Measurements from ENCODE around the gene MCRS1.

MCRS1 gene

GRCh38 chr12:49565406-49566265 lies 2.3 kb downstream of the MCRS1 start:
- FAIRE-seq: no peak
- DNase-seq (ENCODE audit: insufficient read length, low spot score): no peak
- TF ChIP-seq TAF1 (IDR thresholded peaks at IDR 0.05; ENCODE audit: low read depth, low read length) (no peak), PAX5 (IDR thresholded peaks at IDR 0.05; ENCODE audit: insufficient read depth, low read length, severe bottlenecking) (no peak), POLR2AphosphoS5 (IDR thresholded peaks at IDR 0.05; ENCODE audit: low read depth, low read length) (no peak), POU2F2 (IDR thresholded peaks at IDR 0.05; ENCODE audit: low read depth, low read length) (no peak), SPI1 (IDR thresholded peaks at IDR 0.05; ENCODE audit: low read depth, low read length) (no peak), POLR2A (IDR thresholded peaks at IDR 0.05; ENCODE audit: low read depth, low read length) (no peak)

- no peak for DNase-seq (ENCODE audit: insufficient read length, low spot score)
- TF ChIP-seq POLR2A (IDR thresholded peaks at IDR 0.05; ENCODE audit: low read depth, low read length) (no peak), TAF1 (IDR thresholded peaks at IDR 0.05; ENCODE audit: low read depth, low read length) (no peak)
- no peak for FAIRE-seq
These were observed 3.1 kb downstream of the MCRS1 start for GRCh38 chr12:49564686-49565405.

GRCh38 chr12:49563951-49564685 lies 3.8 kb downstream of the MCRS1 start:
- no peak for DNase-seq (ENCODE audit: insufficient read length, low spot score)
- FAIRE-seq: no peak
- TF ChIP-seq POLR2AphosphoS5 (IDR thresholded peaks at IDR 0.05; ENCODE audit: low read depth, low read length) (no peak), SPI1 (IDR thresholded peaks at IDR 0.05; ENCODE audit: low read depth, low read length) (no peak), POU2F2 (IDR thresholded peaks at IDR 0.05; ENCODE audit: low read depth, low read length) (no peak), POLR2A (IDR thresholded peaks at IDR 0.05; ENCODE audit: low read depth, low read length) (no peak), TAF1 (IDR thresholded peaks at IDR 0.05; ENCODE audit: low read depth, low read length) (no peak), PAX5 (IDR thresholded peaks at IDR 0.05; ENCODE audit: insufficient read depth, low read length, severe bottlenecking) (no peak)

GRCh38 chr12:49562831-49563230 lies 5.1 kb downstream of the MCRS1 start:
- no peak for DNase-seq (ENCODE audit: insufficient read length, low spot score)
- TF ChIP-seq SPI1 (IDR thresholded peaks at IDR 0.05; ENCODE audit: low read depth, low read length) (no peak), PAX5 (IDR thresholded peaks at IDR 0.05; ENCODE audit: insufficient read depth, low read length, severe bottlenecking) (no peak), POLR2A (IDR thresholded peaks at IDR 0.05; ENCODE audit: low read depth, low read length) (no peak), TAF1 (IDR thresholded peaks at IDR 0.05; ENCODE audit: low read depth, low read length) (no peak), POLR2AphosphoS5 (IDR thresholded peaks at IDR 0.05; ENCODE audit: low read depth, low read length) (no peak), POU2F2 (IDR thresholded peaks at IDR 0.05; ENCODE audit: low read depth, low read length) (no peak)
- FAIRE-seq: no peak

- TF ChIP-seq PAX5 (IDR thresholded peaks at IDR 0.05; ENCODE audit: insufficient read depth, low read length, severe bottlenecking) (no peak), SPI1 (IDR thresholded peaks at IDR 0.05; ENCODE audit: low read depth, low read length) (no peak), POU2F2 (IDR thresholded peaks at IDR 0.05; ENCODE audit: low read depth, low read length) (no peak), TAF1 (IDR thresholded peaks at IDR 0.05; ENCODE audit: low read depth, low read length) (no peak), POLR2A (IDR thresholded peaks at IDR 0.05; ENCODE audit: low read depth, low read length) (no peak), POLR2AphosphoS5 (IDR thresholded peaks at IDR 0.05; ENCODE audit: low read depth, low read length) (no peak)
- FAIRE-seq (no peak), DNase-seq (ENCODE audit: insufficient read length, low spot score) (no peak)
These were observed 5.7 kb downstream of the MCRS1 start for GRCh38 chr12:49562233-49562632.

- FAIRE-seq (no peak), DNase-seq (ENCODE audit: insufficient read length, low spot score) (no peak)
- TF ChIP-seq POLR2A (IDR thresholded peaks at IDR 0.05; ENCODE audit: low read depth, low read length): no peak
- TF ChIP-seq PAX5 (IDR thresholded peaks at IDR 0.05; ENCODE audit: insufficient read depth, low read length, severe bottlenecking): no peak
- no peak for TF ChIP-seq POU2F2 (IDR thresholded peaks at IDR 0.05; ENCODE audit: low read depth, low read length)
- no peak for TF ChIP-seq TAF1 (IDR thresholded peaks at IDR 0.05; ENCODE audit: low read depth, low read length)
- no peak for TF ChIP-seq POLR2AphosphoS5 (IDR thresholded peaks at IDR 0.05; ENCODE audit: low read depth, low read length)
- no peak for TF ChIP-seq SPI1 (IDR thresholded peaks at IDR 0.05; ENCODE audit: low read depth, low read length)
These were observed 7.2 kb downstream of the MCRS1 start for GRCh38 chr12:49560695-49561094.

- DNase-seq (ENCODE audit: insufficient read length, low spot score): no peak
- no peak for TF ChIP-seq POLR2A (IDR thresholded peaks at IDR 0.05; ENCODE audit: low read depth, low read length)
- no peak for TF ChIP-seq SPI1 (IDR thresholded peaks at IDR 0.05; ENCODE audit: low read depth, low read length)
- TF ChIP-seq PAX5 (IDR thresholded peaks at IDR 0.05; ENCODE audit: insufficient read depth, low read length, severe bottlenecking): no peak
- FAIRE-seq: no peak
These were observed 8.8 kb downstream of the MCRS1 start for GRCh38 chr12:49559011-49559675.

- FAIRE-seq (no peak), DNase-seq (ENCODE audit: insufficient read length, low spot score) (no peak)
- TF ChIP-seq POU2F2 (IDR thresholded peaks at IDR 0.05; ENCODE audit: low read depth, low read length) (no peak), PAX5 (IDR thresholded peaks at IDR 0.05; ENCODE audit: insufficient read depth, low read length, severe bottlenecking) (no peak), POLR2AphosphoS5 (IDR thresholded peaks at IDR 0.05; ENCODE audit: low read depth, low read length) (no peak), POLR2A (IDR thresholded peaks at IDR 0.05; ENCODE audit: low read depth, low read length) (no peak), TAF1 (IDR thresholded peaks at IDR 0.05; ENCODE audit: low read depth, low read length) (no peak), SPI1 (IDR thresholded peaks at IDR 0.05; ENCODE audit: low read depth, low read length) (no peak)
These were observed 9.4 kb downstream of the MCRS1 start for GRCh38 chr12:49558526-49558925.

- TF ChIP-seq POLR2AphosphoS5 (IDR thresholded peaks at IDR 0.05; ENCODE audit: low read depth, low read length) (no peak), POLR2A (IDR thresholded peaks at IDR 0.05; ENCODE audit: low read depth, low read length) (no peak), POU2F2 (IDR thresholded peaks at IDR 0.05; ENCODE audit: low read depth, low read length) (0 out of 2 replicates have a peak, but pooled peaks have one; percentile 14), SPI1 (IDR thresholded peaks at IDR 0.05; ENCODE audit: low read depth, low read length) (no peak), PAX5 (IDR thresholded peaks at IDR 0.05; ENCODE audit: insufficient read depth, low read length, severe bottlenecking) (no peak)
- FAIRE-seq: no peak
- no peak for DNase-seq (ENCODE audit: insufficient read length, low spot score)
These were observed 10.1 kb downstream of the MCRS1 start for GRCh38 chr12:49557917-49558215.
